KMS-11 (cell line): Measurements from ENCODE around the gene PARD3B.

Source experiments
- H2AFZ ChIP-seq: fragments of 200-600 bp; sonication (generic); 2 replicates; pipeline ENCODE4 v1.6.1; 2016; ENCODE audit warnings: antibody characterized with exemption, mixed run types, low read depth
- H3K27ac ChIP-seq: fragments of 200-600 bp; sonication (generic); 2 replicates; pipeline ENCODE4 v1.6.1; 2016; ENCODE audit warnings: mild to moderate bottlenecking, mixed run types
- H3K27me3 ChIP-seq: fragments of 200-600 bp; sonication (generic); 2 replicates; pipeline ENCODE4 v1.6.1; 2017; ENCODE audit warnings: mild to moderate bottlenecking, low read depth, mixed run types, moderate library complexity; ENCODE audit not compliant: insufficient read depth
- H3K36me3 ChIP-seq: fragments of 200-600 bp; sonication (generic); 2 replicates; pipeline ENCODE4 v1.6.1; 2017; ENCODE audit warnings: mild to moderate bottlenecking, mixed run types; ENCODE audit not compliant: insufficient read depth
- H3K4me1 ChIP-seq: fragments of 200-600 bp; sonication (generic); 2 replicates; pipeline ENCODE4 v1.6.1; 2016; ENCODE audit warnings: mild to moderate bottlenecking, low read depth, mixed run types; ENCODE audit not compliant: poor library complexity, severe bottlenecking
- H3K4me2 ChIP-seq: fragments of 200-600 bp; sonication (generic); 2 replicates; pipeline ENCODE4 v1.7.0; 2016; ENCODE audit warnings: mild to moderate bottlenecking, mixed run types
- H3K4me3 ChIP-seq: fragments of 200-600 bp; sonication (generic); IDR thresholded peaks from 2 replicates; pipeline ENCODE4 v1.6.1; 2017; ENCODE audit warnings: low read depth, low read length, mixed read lengths; ENCODE audit not compliant: insufficient read depth
- H3K79me2 ChIP-seq: fragments of 200-600 bp; sonication (generic); 2 replicates; pipeline ENCODE4 v1.6.1; 2016; ENCODE audit warnings: low read depth, mixed run types; ENCODE audit not compliant: insufficient read depth
- H3K9ac ChIP-seq: fragments of 200-600 bp; sonication (generic); 2 replicates; pipeline ENCODE4 v1.6.1; 2016; ENCODE audit warnings: mild to moderate bottlenecking, mixed run types
- H4K20me1 ChIP-seq: fragments of 200-600 bp; sonication (generic); 2 replicates; pipeline ENCODE4 v1.6.1; 2016; ENCODE audit warnings: mild to moderate bottlenecking, mixed run types; ENCODE audit not compliant: insufficient read depth
- CTCF ChIP-seq: fragments of 200-600 bp; sonication (generic); conservative IDR thresholded peaks from 2 replicates; pipeline ENCODE4 v1.6.1; 2017; ENCODE audit warnings: low read depth, mild to moderate bottlenecking, antibody characterized with exemption, low read length, moderate library complexity, mixed read lengths

PARD3B gene

GRCh38 chr2:204650611-204651010, 105.3 kb downstream of the PARD3B start:
- no peak overlapping the region for H3K4me2 ChIP-seq
- H3K79me2 ChIP-seq, result no peaks in the 10 kb centered on the region
- H3K27ac ChIP-seq, result no peak overlapping the region
- H4K20me1 ChIP-seq, result no peaks in the 10 kb centered on the region
- H3K4me1 ChIP-seq, result no peaks in the 10 kb centered on the region
- no peaks in the 10 kb centered on the region for H3K27me3 ChIP-seq
- H2AFZ ChIP-seq, result no peak overlapping the region
- no peak overlapping the region for H3K4me3 ChIP-seq
- no peak for TF ChIP-seq CTCF
- H3K36me3 ChIP-seq, result no peaks in the 10 kb centered on the region
- no peak overlapping the region for H3K9ac ChIP-seq

- H3K4me1 ChIP-seq, result no peaks in the 10 kb centered on the region
- no peaks in the 10 kb centered on the region for H3K36me3 ChIP-seq
- H3K79me2 ChIP-seq, result no peaks in the 10 kb centered on the region
- H3K9ac ChIP-seq, result no peak overlapping the region
- TF ChIP-seq CTCF, result no peak
- H3K4me2 ChIP-seq, result no peak overlapping the region
- H2AFZ ChIP-seq, result no peak overlapping the region
- no peak overlapping the region for H3K4me3 ChIP-seq
- H3K27me3 ChIP-seq, result no peaks in the 10 kb centered on the region
- H3K27ac ChIP-seq, result no peak overlapping the region
- no peaks in the 10 kb centered on the region for H4K20me1 ChIP-seq
These were observed 106.8 kb downstream of the PARD3B start for GRCh38 chr2:204652063-204652462.

GRCh38 chr2:204654669-204655068, 109.4 kb downstream of the PARD3B start:
- no peaks in the 10 kb centered on the region for H3K79me2 ChIP-seq
- H3K36me3 ChIP-seq, result no peaks in the 10 kb centered on the region
- H3K27ac ChIP-seq, result no peak overlapping the region
- H3K4me3 ChIP-seq, result no peak overlapping the region
- no peak overlapping the region for H3K9ac ChIP-seq
- H3K27me3 ChIP-seq, result no peaks in the 10 kb centered on the region
- no peaks in the 10 kb centered on the region for H4K20me1 ChIP-seq
- no peak for TF ChIP-seq CTCF
- no peak overlapping the region for H2AFZ ChIP-seq
- H3K4me1 ChIP-seq, result no peaks in the 10 kb centered on the region
- H3K4me2 ChIP-seq, result no peak overlapping the region

GRCh38 chr2:204655101-204655500, 109.8 kb downstream of the PARD3B start:
- H3K27ac ChIP-seq, result no peak overlapping the region
- no peak overlapping the region for H3K4me3 ChIP-seq
- H3K4me2 ChIP-seq, result no peak overlapping the region
- no peaks in the 10 kb centered on the region for H3K79me2 ChIP-seq
- H4K20me1 ChIP-seq, result no peaks in the 10 kb centered on the region
- H3K9ac ChIP-seq, result no peak overlapping the region
- TF ChIP-seq CTCF, result no peak
- no peaks in the 10 kb centered on the region for H3K27me3 ChIP-seq
- H2AFZ ChIP-seq, result no peak overlapping the region
- no peaks in the 10 kb centered on the region for H3K36me3 ChIP-seq
- no peaks in the 10 kb centered on the region for H3K4me1 ChIP-seq

GRCh38 chr2:204655626-204656025, 110.4 kb downstream of the PARD3B start:
- H2AFZ ChIP-seq, result no peak overlapping the region
- H3K27ac ChIP-seq, result no peak overlapping the region
- TF ChIP-seq CTCF, result no peak
- H3K4me3 ChIP-seq, result no peak overlapping the region
- no peaks in the 10 kb centered on the region for H3K36me3 ChIP-seq
- H3K79me2 ChIP-seq, result no peaks in the 10 kb centered on the region
- H4K20me1 ChIP-seq, result no peaks in the 10 kb centered on the region
- H3K9ac ChIP-seq, result no peak overlapping the region
- H3K4me2 ChIP-seq, result no peak overlapping the region
- H3K27me3 ChIP-seq, result no peaks in the 10 kb centered on the region
- H3K4me1 ChIP-seq, result no peaks in the 10 kb centered on the region
